Activated T-cell treated with anti-CD3 and anti-CD28 coated beads, Interleukin-2, amount 50 U/mL, for 24 hours (primary cell): ENCODE results near the gene DNHD1.

ENCODE experiments used
- DNase-seq: peaks from one replicate; pipeline ENCODE4 v3.0.0-alpha.2; 2020
- H3K27ac Mint-ChIP-seq: 2 replicates; pipeline ENCODE4 v1.8.0; 2020; ENCODE audit warnings: mild to moderate bottlenecking, mixed read lengths
- H3K27me3 Mint-ChIP-seq: 2 replicates; pipeline ENCODE4 v1.8.0; 2020; ENCODE audit warnings: mixed read lengths
- H3K36me3 Mint-ChIP-seq: 2 replicates; pipeline ENCODE4 v1.8.0; 2020; ENCODE audit warnings: low read depth, mixed read lengths
- H3K4me1 Mint-ChIP-seq: 2 replicates; pipeline ENCODE4 v1.8.0; 2020; ENCODE audit warnings: low read depth, mixed read lengths
- H3K4me3 Mint-ChIP-seq: 2 replicates; pipeline ENCODE4 v1.8.0; 2020; ENCODE audit warnings: mild to moderate bottlenecking, moderate library complexity, mixed read lengths
- H3K9me3 Mint-ChIP-seq: 2 replicates; pipeline ENCODE4 v1.8.0; 2020; ENCODE audit warnings: mixed read lengths

The DNHD1 gene

DNA sequence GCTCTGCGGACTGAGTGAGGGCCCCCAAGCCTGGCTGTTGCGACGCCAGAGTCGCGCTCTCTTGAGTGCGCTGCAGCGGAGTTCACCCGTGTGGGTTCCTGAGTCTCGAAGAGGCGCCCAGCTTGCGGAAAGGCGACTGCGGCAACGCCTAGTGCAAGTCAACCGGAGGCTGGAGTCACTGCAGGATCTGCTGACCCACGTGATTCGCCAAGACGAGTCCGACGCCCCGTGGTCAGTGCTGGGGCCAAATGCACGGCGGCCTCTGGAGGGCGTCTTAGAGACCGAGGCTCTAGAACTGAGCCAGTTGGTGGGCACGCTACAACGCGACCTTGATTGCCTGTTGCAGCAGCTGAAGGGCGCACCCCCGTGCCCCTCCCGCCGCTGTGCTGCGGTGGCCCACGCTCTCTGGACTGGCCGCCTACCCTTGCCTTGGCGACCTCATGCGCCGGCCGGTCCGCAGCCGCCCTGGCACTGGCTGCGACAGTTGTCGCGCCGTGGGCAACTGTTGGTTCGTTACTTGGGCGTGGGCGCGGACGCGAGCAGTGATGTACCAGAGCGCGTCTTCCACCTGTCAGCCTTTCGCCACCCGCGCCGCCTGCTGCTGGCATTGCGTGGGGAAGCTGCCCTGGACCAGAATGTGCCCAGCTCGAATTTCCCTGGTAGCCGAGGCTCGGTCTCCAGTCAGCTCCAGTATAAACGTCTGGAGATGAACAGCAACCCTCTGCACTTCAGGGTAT lies 73.8 kb downstream of the DNHD1 start:
- peaks cover 35% of the 10 kb centered on the region for H3K36me3 Mint-ChIP-seq
- H3K27ac Mint-ChIP-seq: no peak overlapping the region
- H3K27me3 Mint-ChIP-seq: no peaks in the 10 kb centered on the region
- no peak for DNase-seq
- H3K9me3 Mint-ChIP-seq: no peaks in the 10 kb centered on the region
- no peak overlapping the region for H3K4me3 Mint-ChIP-seq
- peaks cover 5% of the 10 kb centered on the region for H3K4me1 Mint-ChIP-seq

DNA sequence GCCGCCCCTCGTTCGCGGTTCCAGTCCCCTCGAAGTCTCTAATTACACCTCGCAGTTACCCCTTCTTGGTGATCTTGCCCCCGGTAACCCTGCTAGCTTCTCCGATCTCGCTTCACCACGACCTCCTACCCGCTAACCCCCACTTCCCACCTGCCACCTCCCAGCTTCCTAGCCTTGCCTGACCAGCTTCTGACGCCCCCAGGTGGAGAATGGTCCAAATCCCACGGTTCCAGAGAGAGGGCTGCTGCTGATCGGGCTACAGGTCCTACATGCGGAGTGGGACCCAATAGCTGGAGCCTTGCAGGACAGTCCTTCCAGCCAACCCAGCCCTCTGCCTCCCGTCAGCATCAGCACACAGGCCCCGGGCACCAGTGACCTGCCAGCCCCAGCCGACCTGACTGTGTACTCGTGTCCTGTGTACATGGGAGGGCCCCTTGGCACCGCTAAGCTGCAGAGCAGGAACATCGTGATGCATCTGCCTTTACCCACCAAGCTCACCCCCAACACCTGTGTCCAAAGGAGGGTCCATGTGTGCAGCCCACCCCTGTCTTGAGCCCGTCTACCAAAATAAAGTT lies 74.4 kb downstream of the DNHD1 start:
- no peak overlapping the region for H3K4me3 Mint-ChIP-seq
- H3K27me3 Mint-ChIP-seq: no peaks in the 10 kb centered on the region
- no peaks in the 10 kb centered on the region for H3K9me3 Mint-ChIP-seq
- no peak overlapping the region for H3K27ac Mint-ChIP-seq
- DNase-seq: no peak
- peaks cover 5% of the 10 kb centered on the region for H3K4me1 Mint-ChIP-seq
- peaks cover 37% of the 10 kb centered on the region for H3K36me3 Mint-ChIP-seq

DNA sequence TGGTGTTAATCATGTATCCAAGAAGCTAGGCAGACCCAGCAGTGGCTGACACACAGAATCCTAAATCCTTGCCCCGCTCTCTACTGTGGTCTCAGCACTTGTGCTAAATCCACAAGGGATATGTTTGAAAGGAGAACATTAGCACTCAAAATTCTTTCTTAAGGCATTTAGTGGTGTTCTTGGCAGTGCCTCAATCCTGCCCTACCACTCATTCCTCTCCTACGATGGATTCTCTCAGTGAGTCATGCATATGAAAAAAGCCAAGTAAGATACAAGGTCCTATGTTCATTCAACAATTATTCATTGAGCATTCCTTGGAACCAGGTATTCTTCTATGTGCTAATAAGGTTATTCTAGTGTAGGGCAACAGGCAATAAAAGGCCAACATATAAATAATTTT lies 75.1 kb downstream of the DNHD1 start:
- Mint-ChIP-seq H3K4me3 (no peak overlapping the region), H3K9me3 (no peaks in the 10 kb centered on the region), H3K4me1 (peaks cover 5% of the 10 kb centered on the region), H3K27ac (no peak overlapping the region), H3K27me3 (no peaks in the 10 kb centered on the region), H3K36me3 (peaks cover 36% of the 10 kb centered on the region)
- no peak for DNase-seq

GRCh38 chr11:6574816-6575715 lies 78.0 kb downstream of the DNHD1 start:
- no peak for DNase-seq
- Mint-ChIP-seq H3K27me3 (no peaks in the 10 kb centered on the region), H3K4me3 (no peak overlapping the region), H3K27ac (no peak overlapping the region), H3K4me1 (peaks cover 5% of the 10 kb centered on the region), H3K36me3 (peaks cover 36% of the 10 kb centered on the region), H3K9me3 (no peaks in the 10 kb centered on the region)

- Mint-ChIP-seq H3K4me1 (peaks cover 5% of the 10 kb centered on the region), H3K27me3 (no peaks in the 10 kb centered on the region), H3K4me3 (no peak overlapping the region), H3K27ac (no peak overlapping the region), H3K9me3 (no peaks in the 10 kb centered on the region), H3K36me3 (peaks cover 42% of the 10 kb centered on the region)
- no peak for DNase-seq
Observed at GRCh38 chr11:6576471-6577373, 79.6 kb downstream of the DNHD1 start.

GRCh38 chr11:6578134-6578533 lies 81.1 kb downstream of the DNHD1 start:
- no peaks in the 10 kb centered on the region for H3K27me3 Mint-ChIP-seq
- no peak for DNase-seq
- peaks cover 5% of the 10 kb centered on the region for H3K4me1 Mint-ChIP-seq

DNA sequence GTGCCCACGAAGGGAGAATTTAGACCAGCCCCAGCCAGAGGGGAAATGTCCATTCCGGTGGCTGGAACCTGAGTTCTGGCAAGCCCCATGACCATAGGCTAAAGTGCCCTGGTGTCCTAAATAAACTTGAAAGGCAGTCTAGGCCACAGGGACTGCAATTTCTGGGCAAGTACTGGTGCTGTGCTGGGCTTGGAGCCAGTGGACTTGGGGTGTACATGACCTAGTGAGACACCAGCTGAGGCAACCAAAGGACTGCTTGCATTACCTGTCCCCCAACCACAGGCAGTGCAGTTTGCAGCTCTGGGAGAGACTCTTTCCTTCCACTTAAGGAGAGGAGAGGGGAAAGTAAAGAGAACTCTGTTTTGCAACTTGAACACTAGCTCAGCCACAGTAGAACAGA lies 82.6 kb downstream of the DNHD1 start:
- Mint-ChIP-seq H3K27ac (no peak overlapping the region), H3K4me3 (no peak overlapping the region), H3K4me1 (peaks cover 5% of the 10 kb centered on the region), H3K27me3 (no peaks in the 10 kb centered on the region), H3K36me3 (peaks cover 58% of the 10 kb centered on the region), H3K9me3 (peaks cover 14% of the 10 kb centered on the region)
- no peak for DNase-seq

More at GRCh38 chr11:6578134-6578533, 81.1 kb downstream of the DNHD1 start:
- Mint-ChIP-seq H3K4me3 (no peak overlapping the region), H3K27ac (no peak overlapping the region), H3K9me3 (peaks cover 4% of the 10 kb centered on the region), H3K36me3 (peaks cover 44% of the 10 kb centered on the region)

DNA sequence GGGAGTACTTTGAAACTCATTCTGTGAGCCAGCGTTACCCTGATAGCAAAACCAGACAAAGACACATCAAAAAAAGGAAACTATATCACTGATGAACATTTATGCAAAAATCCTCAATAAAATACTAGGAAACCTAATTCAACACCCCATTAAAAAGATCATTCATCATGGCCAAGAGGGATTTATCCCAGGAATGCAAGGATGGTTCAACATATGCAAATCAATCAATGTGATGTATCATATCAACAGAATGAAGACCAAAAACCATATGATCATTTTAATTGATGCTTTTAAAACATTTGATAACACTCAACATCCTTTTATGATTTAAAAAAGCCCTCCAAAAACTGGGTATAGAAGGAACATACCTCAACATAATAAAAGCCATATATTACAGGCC lies 86.5 kb downstream of the DNHD1 start:
- Mint-ChIP-seq H3K9me3 (peaks cover 18% of the 10 kb centered on the region), H3K36me3 (peaks cover 75% of the 10 kb centered on the region), H3K4me3 (no peak overlapping the region), H3K4me1 (no peaks in the 10 kb centered on the region), H3K27me3 (no peaks in the 10 kb centered on the region), H3K27ac (no peak overlapping the region)
- DNase-seq: no peak

GRCh38 chr11:6584528-6584927 lies 87.4 kb downstream of the DNHD1 start:
- H3K36me3 Mint-ChIP-seq: peaks cover 77% of the 10 kb centered on the region
- H3K9me3 Mint-ChIP-seq: peaks cover 18% of the 10 kb centered on the region
- H3K4me1 Mint-ChIP-seq: no peaks in the 10 kb centered on the region
- no peak for DNase-seq
- H3K27ac Mint-ChIP-seq: no peak overlapping the region
- no peak overlapping the region for H3K4me3 Mint-ChIP-seq
- H3K27me3 Mint-ChIP-seq: no peaks in the 10 kb centered on the region

DNA sequence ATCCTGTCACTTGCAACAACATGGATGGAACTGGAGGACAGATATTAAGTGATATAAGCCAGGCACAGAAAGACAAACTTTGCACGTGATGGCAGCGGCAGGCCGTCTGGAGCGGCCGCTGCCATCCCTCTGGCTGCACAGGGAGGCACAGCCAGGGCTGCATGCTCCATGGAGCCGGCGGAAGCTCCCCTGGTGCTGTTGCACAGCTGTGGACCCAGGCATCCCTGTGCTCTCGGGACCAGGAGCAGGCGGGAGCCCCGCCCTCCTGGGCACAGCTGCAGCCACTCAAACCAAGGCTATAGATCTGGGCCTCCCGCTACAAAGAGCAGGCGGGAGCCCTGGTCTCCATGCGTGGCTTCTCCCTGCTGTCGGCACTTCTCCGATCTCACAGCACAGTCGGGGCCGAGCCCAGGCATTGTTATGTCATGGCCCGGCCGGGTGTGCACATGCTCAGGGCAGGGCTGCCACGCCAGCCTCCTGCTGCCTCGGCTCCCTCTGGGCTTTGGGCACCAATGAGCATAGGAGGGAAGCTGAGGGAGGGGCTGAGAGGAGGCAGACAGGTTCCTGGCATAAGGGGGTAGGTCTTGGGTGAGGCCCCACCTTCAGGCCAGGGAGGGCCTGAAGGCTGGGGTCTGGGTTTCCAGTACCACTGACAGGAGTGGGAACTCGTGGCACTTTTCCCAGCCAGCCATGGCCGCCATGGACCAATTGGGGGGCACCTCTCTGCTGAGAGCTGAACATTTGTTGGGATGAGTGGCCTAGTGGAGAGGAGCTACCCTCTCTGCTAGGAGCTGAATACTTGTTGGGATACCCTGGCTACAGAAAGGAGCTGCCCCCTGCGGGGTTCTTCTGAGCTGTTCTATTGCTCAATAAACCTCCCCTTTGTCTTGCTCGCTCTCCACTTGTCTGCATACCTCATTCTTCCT lies 89.6 kb downstream of the DNHD1 start:
- Mint-ChIP-seq H3K4me3 (no peak overlapping the region), H3K9me3 (peaks cover 18% of the 10 kb centered on the region), H3K4me1 (no peaks in the 10 kb centered on the region), H3K27ac (no peak overlapping the region), H3K36me3 (peaks cover 79% of the 10 kb centered on the region), H3K27me3 (no peaks in the 10 kb centered on the region)
- DNase-seq: no peak

DNA sequence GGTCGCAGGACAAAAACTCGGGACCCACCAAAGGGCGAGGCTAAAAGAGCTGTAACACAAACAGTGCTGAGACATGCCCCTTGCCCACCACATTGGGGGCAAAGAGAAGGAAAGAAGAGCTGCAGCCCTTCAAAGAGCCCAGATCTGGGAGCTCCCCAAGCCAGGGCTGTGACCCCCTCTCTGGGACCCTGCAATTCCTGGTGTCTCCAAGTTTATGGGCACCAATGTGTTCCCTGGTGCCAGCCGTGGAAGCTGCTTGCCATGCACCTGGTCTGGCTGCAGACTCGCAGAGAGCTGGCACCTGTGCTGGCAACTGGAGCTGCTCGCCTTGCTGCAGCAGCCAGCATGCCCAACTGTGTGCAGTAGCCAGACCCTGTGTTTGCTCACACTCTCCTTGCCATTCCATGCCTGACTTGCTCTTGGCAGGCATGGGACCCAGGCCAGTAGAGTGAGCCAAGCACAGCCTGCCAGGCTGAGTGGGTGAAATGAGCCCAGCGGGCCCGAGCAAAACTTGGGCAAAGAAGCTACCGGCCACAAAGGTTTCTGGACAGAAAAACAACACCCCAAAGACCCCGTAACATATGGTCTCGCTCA lies 90.4 kb downstream of the DNHD1 start:
- no peak for DNase-seq
- Mint-ChIP-seq H3K4me1 (no peaks in the 10 kb centered on the region), H3K27ac (no peak overlapping the region), H3K9me3 (peaks cover 18% of the 10 kb centered on the region), H3K4me3 (no peak overlapping the region), H3K27me3 (no peaks in the 10 kb centered on the region), H3K36me3 (peaks cover 79% of the 10 kb centered on the region)

DNA sequence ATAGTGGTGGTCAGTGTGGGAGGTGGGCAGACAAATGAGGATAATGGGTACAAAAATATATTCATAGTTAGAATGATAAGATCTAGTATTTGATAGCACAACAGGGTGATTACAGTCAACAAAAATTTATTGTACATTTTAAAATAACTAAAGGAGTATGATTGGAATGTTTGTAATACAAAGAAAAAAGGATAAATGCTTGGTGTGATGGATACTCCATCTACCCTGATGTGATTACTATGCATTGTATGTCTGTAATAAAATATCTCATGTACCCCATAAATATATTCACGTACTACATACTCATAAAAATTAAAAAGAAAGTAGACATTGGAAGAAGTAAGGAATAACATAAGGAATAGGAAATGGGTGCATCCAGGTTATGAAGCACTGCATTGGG lies 90.9 kb downstream of the DNHD1 start:
- Mint-ChIP-seq H3K36me3 (peaks cover 79% of the 10 kb centered on the region), H3K9me3 (peaks cover 15% of the 10 kb centered on the region), H3K27ac (no peak overlapping the region)

DNA sequence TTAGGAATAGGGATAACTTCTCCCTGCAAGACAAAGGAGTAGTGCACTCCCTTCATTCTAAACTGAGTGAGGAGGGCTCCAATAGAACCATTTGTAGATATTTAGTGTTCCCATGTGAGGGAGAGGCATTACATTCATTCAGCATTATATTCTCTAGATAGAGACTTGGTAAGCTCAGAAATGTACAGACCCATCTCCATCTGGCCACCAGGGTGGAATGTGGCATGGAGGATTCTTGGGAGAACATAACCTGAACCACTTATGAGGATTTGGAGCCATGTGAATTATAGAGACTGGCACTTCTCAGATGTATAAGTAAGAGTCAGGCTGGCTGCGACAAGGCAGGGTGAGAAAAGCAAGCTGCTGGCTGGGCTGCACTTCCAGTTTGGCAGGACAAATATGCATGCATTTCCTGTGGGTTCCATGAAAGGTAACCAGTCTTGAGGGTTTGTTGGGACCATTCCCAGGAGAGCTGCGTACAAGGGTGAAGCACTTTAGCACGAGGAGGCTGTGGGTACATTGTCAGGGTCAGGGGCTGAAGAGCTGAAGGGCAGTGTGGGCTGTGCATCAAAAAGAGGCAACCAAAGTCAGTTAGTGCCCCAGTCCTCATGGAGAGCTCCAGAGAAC lies 97.2 kb downstream of the DNHD1 start:
- H3K4me1 Mint-ChIP-seq: peaks cover 17% of the 10 kb centered on the region
- no peaks in the 10 kb centered on the region for H3K9me3 Mint-ChIP-seq
- no peak for DNase-seq
- H3K27me3 Mint-ChIP-seq: no peaks in the 10 kb centered on the region
- H3K4me3 Mint-ChIP-seq: no peak overlapping the region
- peaks cover 93% of the 10 kb centered on the region for H3K36me3 Mint-ChIP-seq
- no peak overlapping the region for H3K27ac Mint-ChIP-seq

More for the DNA sequence above, 90.9 kb downstream of the DNHD1 start:
- no peaks in the 10 kb centered on the region for H3K4me1 Mint-ChIP-seq
- H3K4me3 Mint-ChIP-seq: no peak overlapping the region
- no peak for DNase-seq
- H3K27me3 Mint-ChIP-seq: no peaks in the 10 kb centered on the region
